GM12875 (cell line): ENCODE measurements around the gene MTARC2.

Experiments used
- H3K4me3 ChIP-seq: one replicate; pipeline ENCODE4 v1.5.1; 2011; ENCODE audit warnings: low read depth, low read length, control low read depth
- TF ChIP-seq, protein P1 (sequence below): IDR thresholded peaks from 2 replicates; pipeline ENCODE4 v1.5.1; 2011; ENCODE audit warnings: low read depth, mild to moderate bottlenecking, control low read depth, inconsistent platforms, low read length, moderate library complexity, borderline replicate concordance; ENCODE audit not compliant: insufficient read depth

Gene MTARC2

DNA sequence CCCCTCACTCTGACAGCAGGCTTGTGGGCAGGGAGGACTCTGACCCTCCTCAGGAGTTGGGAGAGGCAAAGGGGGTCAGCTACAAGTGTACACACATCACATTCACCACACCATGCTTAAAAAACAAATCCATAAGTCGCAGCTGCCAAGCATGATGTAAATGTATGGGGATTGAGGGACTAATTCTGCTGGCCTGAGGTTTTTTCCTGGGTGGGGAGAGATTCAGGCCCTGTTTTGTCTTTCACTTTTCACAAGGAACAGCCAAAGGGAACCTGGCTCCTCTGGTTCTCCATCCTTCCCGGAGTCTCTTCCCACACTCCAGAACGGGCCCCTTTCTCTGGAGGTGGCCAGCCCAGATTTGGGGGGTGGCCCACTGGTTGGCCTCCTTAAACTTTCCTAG is 1.3 kb upstream of the MTARC2 start:
- TF ChIP-seq, protein P1, sequence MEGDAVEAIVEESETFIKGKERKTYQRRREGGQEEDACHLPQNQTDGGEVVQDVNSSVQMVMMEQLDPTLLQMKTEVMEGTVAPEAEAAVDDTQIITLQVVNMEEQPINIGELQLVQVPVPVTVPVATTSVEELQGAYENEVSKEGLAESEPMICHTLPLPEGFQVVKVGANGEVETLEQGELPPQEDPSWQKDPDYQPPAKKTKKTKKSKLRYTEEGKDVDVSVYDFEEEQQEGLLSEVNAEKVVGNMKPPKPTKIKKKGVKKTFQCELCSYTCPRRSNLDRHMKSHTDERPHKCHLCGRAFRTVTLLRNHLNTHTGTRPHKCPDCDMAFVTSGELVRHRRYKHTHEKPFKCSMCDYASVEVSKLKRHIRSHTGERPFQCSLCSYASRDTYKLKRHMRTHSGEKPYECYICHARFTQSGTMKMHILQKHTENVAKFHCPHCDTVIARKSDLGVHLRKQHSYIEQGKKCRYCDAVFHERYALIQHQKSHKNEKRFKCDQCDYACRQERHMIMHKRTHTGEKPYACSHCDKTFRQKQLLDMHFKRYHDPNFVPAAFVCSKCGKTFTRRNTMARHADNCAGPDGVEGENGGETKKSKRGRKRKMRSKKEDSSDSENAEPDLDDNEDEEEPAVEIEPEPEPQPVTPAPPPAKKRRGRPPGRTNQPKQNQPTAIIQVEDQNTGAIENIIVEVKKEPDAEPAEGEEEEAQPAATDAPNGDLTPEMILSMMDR: no peak
- H3K4me3 ChIP-seq: no peak overlapping the region

DNA sequence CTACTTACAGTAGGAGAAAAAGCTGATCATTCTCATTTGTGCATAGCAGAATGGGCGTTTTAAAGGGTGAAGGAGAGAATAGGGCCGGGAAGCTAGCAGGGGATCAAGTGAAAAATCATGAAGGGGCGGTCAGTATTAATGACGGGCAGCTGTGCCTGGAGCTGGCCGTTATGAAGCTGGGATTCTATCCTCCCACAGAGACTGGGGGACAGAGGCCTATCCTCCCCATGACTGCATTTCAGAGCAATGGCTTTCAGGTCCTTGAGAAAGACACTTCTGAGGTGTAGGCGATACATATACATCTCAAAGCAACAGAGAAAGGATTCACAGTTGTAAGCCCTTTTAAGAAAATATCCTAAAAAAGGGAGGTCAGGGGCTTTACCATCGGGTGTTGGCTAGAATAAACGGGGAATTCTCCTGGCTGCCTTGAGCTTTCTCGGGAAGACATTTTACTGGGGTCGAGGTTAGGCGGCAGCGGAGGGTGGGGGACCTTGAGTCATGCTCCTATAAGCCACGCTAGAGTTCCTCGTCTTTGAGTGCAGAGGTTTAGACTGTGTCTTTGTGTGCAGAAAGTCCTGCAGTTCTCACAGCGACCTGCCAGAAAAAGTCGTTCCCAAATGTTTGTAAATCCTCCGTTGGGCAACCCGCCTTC is 559 bp upstream of the MTARC2 start:
- TF ChIP-seq, protein P1: no peak
- H3K4me3 ChIP-seq: no peak overlapping the region

DNA sequence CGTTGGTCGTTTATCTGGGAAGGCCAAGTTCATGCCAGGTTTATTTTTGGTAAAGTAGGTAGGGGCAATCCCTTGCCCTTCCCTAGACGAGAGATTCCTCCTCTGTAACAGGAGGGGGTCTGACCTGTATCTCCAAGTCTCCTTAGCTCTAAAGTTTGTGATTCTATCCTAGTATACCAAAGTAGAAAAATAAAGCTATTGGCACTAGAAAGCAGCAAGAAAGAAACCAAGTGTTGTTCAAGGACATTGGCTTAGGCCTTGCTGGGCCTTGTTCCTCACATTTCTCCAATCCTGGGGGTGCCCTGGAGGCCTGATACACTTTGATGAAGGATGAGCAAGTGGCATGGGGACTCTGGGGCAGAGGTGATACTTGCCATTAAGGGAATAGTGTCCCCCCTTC is 814 bp downstream of the MTARC2 start:
- H3K4me3 ChIP-seq: no peak overlapping the region
- TF ChIP-seq, protein P1: no peak

DNA sequence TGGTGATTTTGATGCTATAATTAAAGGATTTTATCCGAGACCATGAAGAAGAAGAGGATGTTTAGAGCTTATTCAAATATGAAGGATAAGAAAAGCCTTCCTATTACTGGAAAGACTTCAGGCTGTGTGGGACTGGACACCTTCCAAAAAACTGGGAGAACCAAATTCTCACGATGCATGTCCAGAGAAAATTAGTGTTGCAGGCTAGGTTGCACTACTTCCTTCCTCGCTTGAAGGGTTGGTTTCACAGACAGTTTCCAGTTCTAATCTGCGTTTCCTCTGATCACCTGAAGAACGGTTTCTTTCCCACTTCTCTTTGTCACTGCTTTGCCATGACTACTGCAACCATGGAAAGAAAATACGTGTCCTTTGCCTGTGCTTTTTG is 2.0 kb downstream of the MTARC2 start:
- no peak overlapping the region for H3K4me3 ChIP-seq
- TF ChIP-seq, protein P1: no peak

DNA sequence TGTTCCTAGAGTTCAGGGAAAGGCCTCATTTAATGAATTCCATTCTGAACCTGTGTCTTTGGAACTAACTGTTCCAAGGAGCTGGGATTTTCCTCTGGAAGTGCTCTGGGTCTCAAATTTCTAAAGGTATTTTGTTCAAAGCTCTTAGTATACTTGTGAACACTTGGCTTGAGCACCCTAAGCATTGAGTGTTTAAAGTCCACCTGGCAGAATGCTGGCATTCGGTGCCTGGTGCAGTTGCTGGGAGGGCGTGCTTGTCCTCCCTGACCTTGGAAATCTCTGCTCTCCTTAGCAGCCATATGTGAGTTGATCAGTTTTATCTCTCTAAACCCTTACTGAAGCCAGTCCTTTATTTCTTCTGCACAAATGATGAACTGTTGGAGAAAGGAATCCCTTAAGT is 3.0 kb downstream of the MTARC2 start:
- TF ChIP-seq, protein P1: no peak
- no peak overlapping the region for H3K4me3 ChIP-seq

DNA sequence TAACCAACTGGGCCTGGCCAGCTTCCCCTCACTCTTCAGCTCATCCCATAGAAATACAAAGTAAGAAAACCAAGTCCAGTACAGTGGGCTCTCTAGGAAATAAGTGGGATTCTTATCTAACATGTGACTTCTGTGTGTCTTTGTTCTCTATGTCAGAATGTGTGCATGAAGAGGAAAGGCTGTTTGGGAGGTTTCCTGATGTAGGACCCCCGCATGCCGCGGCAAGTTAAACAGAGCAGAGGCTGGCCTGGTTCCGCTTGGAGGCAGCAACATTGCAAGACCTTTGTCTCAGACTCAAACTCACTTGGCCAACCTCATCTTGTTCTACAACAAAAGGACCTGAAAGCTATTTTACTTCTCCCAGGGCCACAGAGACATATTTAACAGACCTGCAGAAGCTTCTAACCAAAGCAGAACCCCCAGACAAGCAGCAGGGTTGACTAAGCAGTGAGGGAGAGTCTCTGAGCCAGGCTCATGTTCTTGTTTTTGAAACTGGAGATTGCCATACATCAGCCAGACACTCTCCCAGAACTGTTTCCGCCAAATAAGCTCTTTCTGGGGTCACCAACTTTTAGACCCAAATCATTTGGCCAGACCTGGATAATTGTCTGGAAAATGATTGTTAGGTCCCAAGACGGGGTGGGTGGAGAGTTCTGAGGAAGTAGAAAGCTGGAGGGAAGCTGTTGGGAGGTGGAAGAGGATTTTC is 6.2 kb downstream of the MTARC2 start:
- TF ChIP-seq, protein P1: no peak

DNA sequence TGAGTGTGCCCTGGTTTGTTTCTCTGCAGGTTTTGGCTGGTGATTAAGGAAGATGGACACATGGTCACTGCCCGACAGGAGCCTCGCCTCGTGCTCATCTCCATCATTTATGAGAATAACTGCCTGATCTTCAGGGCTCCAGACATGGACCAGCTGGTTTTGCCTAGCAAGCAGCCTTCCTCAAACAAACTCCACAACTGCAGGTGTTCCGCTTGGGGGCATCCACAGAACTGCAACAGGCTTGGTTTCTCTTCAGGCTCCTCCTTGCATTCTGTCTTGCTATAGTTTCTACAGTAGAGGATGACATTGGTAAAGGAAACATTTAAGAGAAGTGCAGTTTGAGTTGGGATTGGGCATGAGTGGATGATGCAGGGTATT is 6.8 kb downstream of the MTARC2 start:
- no peak overlapping the region for H3K4me3 ChIP-seq
- TF ChIP-seq, protein P1: no peak

More for the DNA sequence above, 6.2 kb downstream of the MTARC2 start:
- no peak overlapping the region for H3K4me3 ChIP-seq
